HepG2 (cell line): ENCODE results near the gene XPC. TPM values are rescaled to one million over a fixed set of nuclear protein-coding genes. Genes with fewer than 3 reads are reported as not detected.
A peak's percentile ranks its signal among the peaks of the same experiment; 100 is the strongest.

Experiments used
- CHD2 ChIP-seq: IDR thresholded peaks from 2 replicates; pipeline ENCODE4 v1.6.1; 2011; ENCODE audit warnings: low read depth, low read length, improper control_type of control experiment
- DR1 ChIP-seq: sonication (generic); formaldehyde crosslinking; IDR thresholded peaks from 2 replicates; pipeline ENCODE4 v1.8.0; 2021; ENCODE audit warnings: mild to moderate bottlenecking, missing genetic modification reagents, inconsistent platforms
- FOSL1 ChIP-seq: sonication (generic); formaldehyde crosslinking; IDR thresholded peaks from 2 replicates; pipeline ENCODE4 v1.9.0; 2021; ENCODE audit warnings: missing genetic modification reagents, borderline replicate concordance
- HOXA5 ChIP-seq: sonication (generic); formaldehyde crosslinking; IDR thresholded peaks from 2 replicates; pipeline ENCODE4 v1.4.0; 2020; ENCODE audit warnings: missing genetic modification reagents
- IRF2 ChIP-seq: IDR thresholded peaks from 2 replicates; pipeline ENCODE4 v1.6.1; 2018; ENCODE audit warnings: missing genetic modification reagents, missing compliant biosample characterization
- ISX ChIP-seq: sonication (generic); formaldehyde crosslinking; conservative IDR thresholded peaks from 2 replicates; pipeline ENCODE4 v1.5.0; 2020; ENCODE audit warnings: missing genetic modification reagents
- KDM1A ChIP-seq: IDR thresholded peaks from 2 replicates; pipeline ENCODE4 v1.6.1; 2016; ENCODE audit warnings: missing compliant biosample characterization
- NAIF1 ChIP-seq: sonication (generic); formaldehyde crosslinking; IDR thresholded peaks from 2 replicates; pipeline ENCODE4 v1.5.0; 2020; ENCODE audit warnings: mild to moderate bottlenecking, missing genetic modification reagents, borderline replicate concordance
- PHB2 ChIP-seq: fragments of 450-650 bp; IDR thresholded peaks from 2 replicates; pipeline ENCODE4 v1.6.1; 2018; ENCODE audit not compliant: partially characterized antibody
- PRDM10 ChIP-seq: sonication (generic); formaldehyde crosslinking; IDR thresholded peaks from 2 replicates; pipeline ENCODE4 v1.4.0; 2020; ENCODE audit warnings: low read depth, missing genetic modification reagents
- SETDB1 ChIP-seq: sonication (generic); formaldehyde crosslinking; IDR thresholded peaks from 2 replicates; pipeline ENCODE4 v1.5.1; 2020; ENCODE audit warnings: missing genetic modification reagents, mild to moderate bottlenecking, borderline replicate concordance
- SP2 ChIP-seq: sonication (generic); formaldehyde crosslinking; IDR thresholded peaks from 2 replicates; pipeline ENCODE4 v1.5.1; 2020; ENCODE audit warnings: mild to moderate bottlenecking, missing genetic modification reagents
- XRCC5 ChIP-seq: fragments of 200-400 bp; formaldehyde crosslinking; optimal IDR thresholded peaks from 2 replicates; pipeline ENCODE3; 2017; ENCODE audit warnings: mild to moderate bottlenecking, low read length
- YEATS4 ChIP-seq: sonication (generic); formaldehyde crosslinking; IDR thresholded peaks from 2 replicates; pipeline ENCODE4 v1.4.0; 2020; ENCODE audit warnings: missing genetic modification reagents, borderline replicate concordance
- ZNF235 ChIP-seq: sonication (generic); formaldehyde crosslinking; IDR thresholded peaks from 2 replicates; pipeline ENCODE4 v1.8.1; 2023; ENCODE audit warnings: mild to moderate bottlenecking, missing genetic modification reagents, borderline replicate concordance
- ZNF253 ChIP-seq: sonication (generic); formaldehyde crosslinking; IDR thresholded peaks from 2 replicates; pipeline ENCODE4 v1.8.0; 2022; ENCODE audit warnings: mild to moderate bottlenecking, missing genetic modification reagents, borderline replicate concordance
- ZNF318 ChIP-seq: sonication (generic); formaldehyde crosslinking; IDR thresholded peaks from 2 replicates; pipeline ENCODE4 v1.4.0; 2020; ENCODE audit warnings: mild to moderate bottlenecking, missing genetic modification reagents
- ZNF75D ChIP-seq: sonication (generic); formaldehyde crosslinking; IDR thresholded peaks from 2 replicates; pipeline ENCODE4 v1.8.1; 2023; ENCODE audit warnings: missing genetic modification reagents, mild to moderate bottlenecking, borderline replicate concordance
- polyA plus RNA-seq, 8 experiments: library from polyadenylated mRNA; depleted of rRNA in 3 of 8; stranded (reverse) in 7 of 8; unstranded in 1 of 8; fragments of >200 nt; fragmentation: Illumina TruSeq in 4 of 8; extraction: Trizol in 4 of 8; gene quantifications; 2 replicates each; pipeline versions ENCODE4 v1.2.1 to v1.2.3, GENCODE V29; 2011 to 2016; ENCODE audit warnings: low read depth in 4 of 8, missing spikeins in 1 of 8, mixed read lengths in 1 of 8; ENCODE audit not compliant: insufficient read depth in 1 of 8
- total RNA-seq, 5 experiments: library from RNA; depleted of rRNA; stranded (reverse); fragments of >200 nt; fragmentation: Illumina TruSeq; extraction: Trizol; gene quantifications; 2 replicates each; pipeline ENCODE4 v1.2.3, GENCODE V29; 2016; ENCODE audit warnings: low read depth in 1 of 5

XPC gene
- total and polyA plus RNA-seq, 2 of the 13 experiments (the other 11 are each of a cell fraction or from before 2014, with no cell fraction given) = 9.4 to 24.1 TPM

DNA sequence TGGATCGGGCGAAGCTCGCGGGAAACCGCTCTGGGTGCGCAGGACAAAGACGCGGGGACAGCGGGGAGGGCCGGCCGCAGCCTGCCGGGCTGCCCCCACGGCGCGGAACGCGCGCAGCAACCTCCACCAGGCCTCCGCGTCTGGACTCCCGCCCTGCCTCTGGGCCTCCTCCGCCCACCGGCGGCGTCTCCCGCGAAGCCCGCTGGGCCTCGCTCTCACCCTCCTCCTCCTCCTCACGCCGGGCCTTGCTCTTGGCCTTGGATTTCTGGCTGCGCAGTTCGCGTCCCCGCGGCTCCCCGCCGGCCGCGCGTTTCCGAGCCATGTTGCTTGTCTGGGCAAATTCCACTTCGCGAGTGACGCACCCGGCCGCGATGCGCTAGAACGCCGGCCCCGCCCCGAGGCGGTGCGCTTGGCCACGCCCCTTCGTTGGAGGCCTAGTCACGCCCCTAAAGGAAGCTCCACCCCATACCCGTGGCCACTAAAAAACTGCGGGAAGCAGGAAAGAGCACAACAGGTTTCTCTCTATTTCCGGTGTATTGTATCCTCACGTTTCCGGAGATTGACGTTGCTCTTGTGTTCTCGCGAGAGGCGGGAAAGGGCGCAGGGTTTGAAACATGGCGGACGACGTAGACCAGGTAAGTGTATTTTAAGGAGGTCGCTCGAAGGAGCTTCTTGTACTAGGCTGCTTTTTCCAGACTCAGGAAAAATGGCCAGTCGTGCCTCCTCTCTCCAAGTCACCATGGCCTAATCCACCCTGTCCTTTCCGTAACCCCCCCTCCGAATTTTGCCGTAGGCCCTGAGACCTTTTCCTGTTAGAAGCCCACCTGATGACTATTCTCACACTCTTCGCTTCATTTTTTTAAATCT, at the start of gene XPC, which contains the start of gene LSM3 (continued):
- no peak for TF ChIP-seq ZNF318 (CRISPR knock-in tag)
- TF ChIP-seq NAIF1 = no peak; the same call in 1 of the 2 replicates
- 0 out of 2 replicates have a peak, but pooled peaks have one; percentile 32 for TF ChIP-seq PRDM10 (CRISPR knock-in tag)
- TF ChIP-seq PHB2 = no peak
- TF ChIP-seq CHD2 = peak; percentile 99
- no peak for TF ChIP-seq ZNF253 (CRISPR knock-in tag)
- TF ChIP-seq ISX = no peak
- peak; percentile 63; the same call in 1 of the 2 replicates for TF ChIP-seq DR1
- TF ChIP-seq FOSL1 (CRISPR knock-in tag) = no peak
- TF ChIP-seq ZNF235 (CRISPR knock-in tag) = no peak
- no peak for TF ChIP-seq KDM1A (CRISPR knock-in tag)
- peak; percentile 86 for TF ChIP-seq YEATS4
- 0 out of 2 replicates have a peak, but pooled peaks have one; percentile 48 for TF ChIP-seq HOXA5 (CRISPR knock-in tag)
- no peak for TF ChIP-seq ZNF75D (CRISPR knock-in tag)
- TF ChIP-seq SP2 (CRISPR knock-in tag) = peak; percentile 65
- no peak for TF ChIP-seq SETDB1 (CRISPR knock-in tag)
- peak; percentile 67; the same call in 1 of the 2 replicates for TF ChIP-seq IRF2 (CRISPR knock-in tag)
- TF ChIP-seq XRCC5 = peak; percentile 48
